SIG-M5 treated with dmso at 0.1 percent for 504 hours (cell line): ENCODE data around the gene TPSAB1.
"Not testable (repeated sequence)": the region's sequence is repeated elsewhere in the genome, so short reads cannot be mapped to it uniquely, and the experiment has no call there.

Source experiments
- DNase-seq: peaks from one replicate; lab custom pipeline; 2025; ENCODE audit not compliant: unreplicated experiment; lab: John Stamatoyannopoulos, UW

The TPSAB1 gene

DNA sequence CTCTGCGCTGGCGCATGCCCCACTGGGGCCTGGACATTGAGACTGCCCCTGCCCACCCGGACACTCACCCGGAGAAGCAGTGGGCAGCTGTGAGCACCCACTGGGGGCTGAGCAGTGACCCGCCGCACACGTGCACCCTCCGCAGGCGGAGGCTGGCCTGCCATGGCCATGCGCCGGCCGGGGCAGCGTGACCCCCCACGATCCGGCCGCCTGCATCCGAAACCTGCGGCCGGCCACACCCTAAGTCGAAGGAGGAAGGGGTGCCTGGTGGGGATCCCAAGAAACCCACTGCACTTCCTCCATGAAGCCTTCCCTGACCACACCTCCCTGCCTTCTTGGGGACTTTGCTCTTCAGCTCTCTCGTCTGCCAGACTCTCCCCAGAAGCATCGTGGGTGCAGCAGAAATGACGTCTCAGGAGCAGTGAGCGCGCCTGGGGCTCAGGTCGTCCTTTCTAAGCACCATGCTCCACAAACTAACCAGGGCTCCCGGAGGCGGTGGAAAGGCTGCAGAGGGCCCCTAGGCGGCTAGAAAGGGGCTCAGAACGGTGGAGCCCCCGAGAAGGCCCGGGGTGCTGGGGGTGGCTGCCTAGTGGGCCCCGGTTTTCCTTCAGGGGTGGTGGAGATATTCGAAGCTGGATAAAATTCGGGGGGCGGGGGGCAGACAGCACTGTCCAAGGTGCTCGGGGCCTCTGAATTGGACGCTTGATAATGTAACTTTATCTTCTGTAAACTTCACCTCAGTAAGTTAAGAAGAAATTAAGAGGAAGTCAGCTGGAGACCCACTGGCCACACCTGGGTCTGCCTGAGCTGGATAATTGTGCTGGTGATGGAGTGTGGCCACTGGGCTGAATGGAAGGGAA lies 16.9 kb upstream of the TPSAB1 start:
- DNase-seq: no peak

DNA sequence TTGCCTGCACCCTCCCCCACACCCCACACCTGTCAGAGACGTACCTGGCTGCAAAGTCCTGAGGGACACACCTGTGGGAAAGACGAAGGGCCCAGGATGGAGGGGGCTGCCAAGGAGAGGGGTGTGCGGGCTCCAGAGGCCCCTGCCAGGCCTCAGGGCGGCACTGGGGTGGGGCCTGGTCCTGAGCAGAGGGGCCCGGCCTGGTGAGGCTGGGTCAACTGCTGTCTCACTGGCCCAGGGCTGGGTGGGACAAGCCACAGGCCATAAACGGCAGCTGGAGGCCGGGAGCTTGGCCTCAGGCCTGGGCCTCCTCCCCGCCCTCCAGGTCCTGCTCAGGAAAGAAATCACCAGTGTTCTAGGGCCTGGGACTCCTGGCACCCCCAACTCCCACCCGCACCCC lies 15.9 kb upstream of the TPSAB1 start:
- no peak for DNase-seq

DNA sequence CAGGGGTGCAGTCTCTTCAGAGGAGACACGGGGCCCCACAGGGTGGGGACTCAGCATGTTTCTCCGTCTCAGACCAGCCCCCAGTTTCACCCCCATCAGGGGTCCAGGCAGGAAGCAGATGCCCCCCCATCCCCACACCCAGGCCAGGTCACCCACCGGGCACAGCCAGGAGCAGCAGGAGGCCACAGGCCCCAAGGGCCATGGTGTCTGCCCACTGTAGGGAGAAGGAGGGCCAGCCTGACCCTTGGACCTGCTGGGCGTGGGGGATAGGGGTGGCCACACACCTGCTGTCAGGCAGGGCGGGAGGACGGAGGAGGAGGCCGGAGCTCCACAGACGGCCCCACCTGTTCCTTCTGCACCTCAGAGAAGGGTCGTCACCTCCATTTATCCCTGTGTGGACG lies 15.5 kb upstream of the TPSAB1 start, which contains the start of gene TPSG1:
TPSG1 (minus strand) TSS at position 218 of the 401 bp plus-strand sequence; CDS start at position 202, 16 bp downstream.
- DNase-seq: no peak

DNA sequence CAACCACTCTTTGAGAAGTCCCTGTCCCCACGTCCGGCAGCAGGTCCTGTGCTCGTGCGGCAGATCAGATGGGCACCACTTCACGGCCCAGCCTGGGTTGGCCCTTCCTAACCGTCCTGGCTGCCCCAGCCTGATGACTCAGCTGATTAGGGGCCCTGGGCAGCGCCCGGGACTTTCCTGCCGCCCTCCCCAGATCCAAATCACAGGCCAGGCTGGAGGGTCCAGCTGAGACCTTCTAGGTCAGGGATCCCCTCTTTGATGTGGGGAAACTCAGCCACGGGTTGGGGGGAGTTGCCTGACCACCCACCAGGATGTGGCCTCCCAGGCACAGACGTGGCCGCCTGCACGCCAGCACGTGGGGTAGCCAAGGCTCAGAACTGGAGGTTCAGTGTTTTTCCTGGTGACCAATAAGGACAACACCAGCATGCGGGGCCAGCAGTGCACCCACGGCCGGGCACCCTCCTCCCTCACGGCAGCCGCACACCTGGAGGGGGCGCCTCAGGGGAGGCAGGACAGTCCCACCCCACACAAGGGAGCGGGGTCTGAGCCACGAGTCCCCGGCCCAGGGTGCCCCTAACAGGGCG lies 14.7 kb upstream of the TPSAB1 start:
- not testable (repeated sequence) for DNase-seq

DNA sequence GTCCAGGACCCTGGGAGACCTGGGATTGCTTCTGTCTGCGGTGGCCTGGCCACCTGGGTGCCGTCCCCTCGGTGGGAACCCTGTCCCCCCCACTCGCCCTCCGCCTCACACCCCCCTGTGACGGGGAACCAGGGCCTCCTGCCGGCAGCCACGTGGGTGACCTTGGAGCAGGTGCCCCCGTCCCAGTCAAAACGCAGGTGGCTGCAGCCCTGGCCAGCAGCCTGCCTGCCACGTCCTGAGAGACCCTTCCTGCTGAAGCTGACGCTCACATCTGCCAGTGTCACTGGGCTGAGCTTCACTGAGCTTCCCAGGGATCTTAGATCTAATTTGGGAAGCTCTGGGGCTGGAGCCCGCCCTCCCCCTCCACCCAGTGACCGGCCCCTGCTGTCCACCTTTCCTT lies 13.8 kb upstream of the TPSAB1 start:
- DNase-seq: not testable (repeated sequence)

DNA sequence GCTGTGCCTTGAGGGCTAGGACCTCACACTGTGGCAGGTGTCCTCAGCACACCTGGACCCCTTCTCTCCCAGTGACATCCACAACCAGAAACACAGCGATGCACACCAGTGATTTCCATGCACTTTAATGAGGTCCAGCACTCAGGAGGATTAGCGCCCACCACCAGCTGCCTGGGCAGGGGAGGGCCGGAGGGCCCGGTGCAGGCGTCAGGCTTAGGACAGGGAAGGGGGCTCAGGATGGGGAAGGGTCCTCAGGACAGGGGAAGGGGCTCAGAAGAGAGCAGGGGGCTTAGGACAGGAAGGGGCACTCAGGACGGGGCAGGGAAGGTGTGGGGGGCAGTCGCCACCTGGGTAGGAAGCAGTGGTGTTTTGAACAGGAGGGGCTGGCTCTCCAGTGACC lies 12.3 kb upstream of the TPSAB1 start:
- DNase-seq: not testable (repeated sequence)

DNA sequence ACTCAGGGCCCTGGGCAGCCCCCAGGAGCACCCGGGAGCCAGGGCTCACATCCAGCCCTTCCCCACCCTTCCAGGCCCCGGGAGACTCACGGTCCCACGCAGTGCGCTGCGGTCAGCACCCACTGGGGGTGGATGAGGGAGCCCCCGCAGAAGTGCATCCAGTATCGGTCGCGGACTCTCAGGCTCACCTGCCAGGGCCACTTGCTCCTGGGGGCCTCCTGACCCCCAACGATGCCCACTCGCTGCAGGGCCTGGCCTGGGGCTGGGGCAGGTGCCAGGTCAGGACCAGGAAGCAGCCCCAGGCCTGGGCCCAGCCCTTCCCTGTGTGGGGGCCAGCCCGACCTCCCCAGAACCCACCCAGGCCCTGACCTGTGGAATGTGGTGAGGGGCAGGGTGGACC lies 11.0 kb upstream of the TPSAB1 start:
- DNase-seq: not testable (repeated sequence)

DNA sequence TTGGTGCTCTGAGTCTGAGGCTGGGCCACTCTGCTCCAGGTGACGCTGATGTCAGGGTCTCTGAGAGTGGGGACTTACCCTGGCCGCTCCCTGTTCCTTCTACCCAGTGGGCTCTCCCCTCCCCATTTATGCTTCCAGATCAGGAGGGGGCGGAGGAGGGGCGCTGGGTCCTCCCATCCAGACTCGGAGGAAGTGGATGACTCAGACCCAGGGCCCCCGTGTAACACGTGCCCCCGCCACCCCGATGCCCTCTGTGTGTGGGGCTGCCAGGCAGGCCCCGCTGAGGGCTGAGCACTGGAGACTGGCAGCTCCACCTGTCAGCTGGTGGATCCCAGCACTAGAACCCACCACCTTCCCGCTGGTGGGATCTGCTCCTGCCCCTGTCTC lies 10.4 kb upstream of the TPSAB1 start, which contains the start of gene TPSB2:
TPSB2 (minus strand) TSS at position 101 of the 387 bp plus-strand sequence. CDS start 233 bp downstream, outside the sequence.
- not testable (repeated sequence) for DNase-seq

DNA sequence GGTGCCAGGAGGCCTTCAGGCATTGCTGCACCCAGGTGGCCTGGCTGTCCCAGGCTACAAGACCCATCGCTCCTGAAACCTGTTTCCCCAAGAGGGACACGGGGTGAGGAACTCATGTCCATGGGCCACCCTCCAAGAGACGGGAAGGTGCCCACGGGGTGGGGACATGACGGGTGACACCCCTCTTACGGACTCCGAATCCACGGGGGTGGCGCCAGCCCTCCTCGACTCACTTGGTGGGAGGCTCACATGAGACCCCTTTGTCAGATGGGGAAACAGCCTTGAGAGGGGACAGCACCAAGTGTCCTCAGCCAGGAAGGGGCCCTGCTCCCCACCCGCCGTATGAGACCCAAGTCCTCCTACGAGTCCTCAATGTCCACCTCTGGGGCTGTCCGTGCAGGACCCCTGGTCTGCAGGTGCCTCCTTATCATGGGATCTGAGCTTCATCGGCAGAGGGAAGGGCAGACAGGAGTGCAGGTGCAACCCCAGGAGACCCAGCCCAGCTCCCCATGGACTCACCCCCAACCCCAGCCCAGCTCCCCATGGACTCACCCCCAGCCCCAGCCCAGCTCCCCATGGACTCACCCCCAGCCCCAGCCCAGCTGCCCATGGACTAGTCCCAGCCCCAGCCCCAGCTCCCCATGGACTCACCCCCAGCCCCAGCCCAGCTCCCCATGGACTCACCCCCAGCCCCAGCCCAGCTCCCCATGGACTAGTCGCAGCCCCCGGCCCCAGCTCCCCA lies 9.9 kb upstream of the TPSAB1 start:
- not testable (repeated sequence) for DNase-seq

DNA sequence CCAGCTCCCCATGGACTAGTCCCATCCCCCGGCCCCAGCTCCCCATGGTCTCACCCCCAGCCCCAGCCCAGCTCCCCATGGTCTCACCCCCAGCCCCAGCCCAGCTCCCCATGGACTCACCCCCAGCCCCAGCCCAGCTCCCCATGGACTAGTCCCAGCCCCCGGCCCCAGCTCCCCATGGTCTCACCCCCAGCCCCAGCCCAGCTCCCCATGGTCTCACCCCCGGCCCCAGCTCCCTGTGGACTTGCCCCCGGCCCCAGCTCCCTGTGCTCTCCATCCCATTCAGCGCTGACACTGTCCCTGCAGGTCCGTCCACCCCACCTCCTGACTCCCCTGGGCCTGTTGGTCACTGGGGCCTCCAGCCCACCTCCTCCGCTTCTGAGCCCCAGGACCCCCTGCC lies 9.2 kb upstream of the TPSAB1 start:
- not testable (repeated sequence) for DNase-seq

DNA sequence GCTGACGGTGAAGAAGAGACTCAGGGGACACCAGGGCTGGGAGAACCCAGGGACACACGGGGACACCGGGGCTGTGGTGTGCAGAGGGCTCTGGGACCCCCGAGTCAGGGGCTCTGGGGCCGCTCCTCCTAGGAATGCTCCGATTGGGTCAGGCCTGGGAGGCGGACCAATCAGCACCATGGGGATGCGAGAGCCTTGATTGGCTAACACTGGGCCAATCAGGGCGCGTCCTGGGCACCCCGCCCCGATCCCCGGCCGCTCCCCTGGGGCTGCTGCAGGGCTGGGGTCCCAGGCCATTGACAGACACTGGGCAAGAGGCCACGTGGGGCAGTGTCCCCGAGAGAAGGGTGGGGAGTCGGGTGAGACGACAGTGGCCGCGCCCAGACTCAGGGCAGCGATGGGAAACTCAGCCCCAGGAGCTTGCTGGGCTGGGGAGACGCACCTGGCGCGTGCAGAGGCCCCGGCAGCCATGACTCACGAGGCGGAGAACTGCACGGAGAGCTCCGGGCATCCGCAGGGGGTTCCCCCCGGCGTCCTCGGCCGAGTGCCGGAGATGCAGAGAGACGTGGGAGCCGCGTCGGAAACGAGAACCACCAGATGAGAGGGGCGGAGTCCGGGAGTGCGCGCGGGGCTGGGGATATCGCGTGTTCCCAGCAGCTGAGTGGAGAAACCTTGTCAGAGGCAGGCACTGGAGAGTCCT lies 8.3 kb upstream of the TPSAB1 start:
- not testable (repeated sequence) for DNase-seq

DNA sequence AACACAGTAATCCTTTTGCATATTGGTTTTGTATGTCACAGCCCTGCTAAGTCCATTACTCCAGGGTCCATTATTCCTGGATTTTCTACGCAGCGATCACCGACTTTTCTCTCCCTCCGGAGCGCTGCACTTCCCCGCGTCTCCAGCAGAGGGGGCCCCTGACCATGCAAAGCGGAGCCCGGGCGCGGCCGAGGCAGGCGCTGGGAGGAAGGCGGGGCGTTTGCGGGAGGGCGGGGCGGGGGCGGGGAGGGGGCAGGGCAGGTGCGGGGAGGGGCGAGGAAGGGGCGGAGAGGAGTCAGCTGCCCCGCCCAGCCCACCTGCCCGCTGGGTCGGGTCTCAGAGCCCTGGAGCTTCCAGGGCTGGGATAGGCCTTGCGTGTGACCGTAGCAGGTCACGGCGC lies 3.8 kb upstream of the TPSAB1 start:
- DNase-seq: not testable (repeated sequence)

DNA sequence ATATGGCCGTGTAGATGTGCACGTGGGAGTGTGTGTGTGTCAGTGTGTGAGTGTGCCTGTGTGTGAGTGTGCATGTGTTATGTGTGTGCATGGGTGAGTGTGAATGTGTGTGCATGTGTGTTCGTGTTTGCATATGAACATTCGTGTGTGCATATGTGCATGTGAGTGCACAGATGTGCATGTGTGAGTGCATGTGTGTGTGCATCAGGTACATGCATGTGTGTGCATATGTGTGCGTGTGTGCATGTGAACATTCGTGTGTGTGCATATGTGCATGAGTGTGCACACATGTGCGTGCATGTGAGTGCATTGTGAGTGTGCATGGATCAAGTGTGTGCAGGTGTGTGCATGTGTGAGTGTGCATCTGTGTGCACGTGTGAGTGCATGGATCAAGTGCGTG lies 2.5 kb upstream of the TPSAB1 start:
- no peak for DNase-seq

DNA sequence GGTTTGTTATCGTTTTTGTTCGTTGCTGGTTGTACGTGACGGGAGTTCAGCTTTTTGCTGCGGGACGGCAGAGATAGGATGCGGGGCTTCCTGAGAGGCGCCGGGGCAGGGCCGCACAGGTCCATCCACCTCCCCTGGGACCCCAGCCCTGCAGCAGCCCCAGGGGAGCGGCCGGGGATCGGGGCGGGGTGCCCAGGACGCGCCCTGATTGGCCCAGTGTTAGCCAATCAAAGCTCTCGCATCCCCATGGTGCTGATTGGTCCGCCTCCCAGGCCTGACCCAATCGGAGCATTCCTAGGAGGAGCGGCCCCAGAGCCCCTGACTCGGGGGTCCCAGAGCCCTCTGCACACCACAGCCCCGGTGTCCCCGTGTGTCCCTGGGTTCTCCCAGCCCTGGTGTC lies 1.6 kb upstream of the TPSAB1 start:
- not testable (repeated sequence) for DNase-seq

DNA sequence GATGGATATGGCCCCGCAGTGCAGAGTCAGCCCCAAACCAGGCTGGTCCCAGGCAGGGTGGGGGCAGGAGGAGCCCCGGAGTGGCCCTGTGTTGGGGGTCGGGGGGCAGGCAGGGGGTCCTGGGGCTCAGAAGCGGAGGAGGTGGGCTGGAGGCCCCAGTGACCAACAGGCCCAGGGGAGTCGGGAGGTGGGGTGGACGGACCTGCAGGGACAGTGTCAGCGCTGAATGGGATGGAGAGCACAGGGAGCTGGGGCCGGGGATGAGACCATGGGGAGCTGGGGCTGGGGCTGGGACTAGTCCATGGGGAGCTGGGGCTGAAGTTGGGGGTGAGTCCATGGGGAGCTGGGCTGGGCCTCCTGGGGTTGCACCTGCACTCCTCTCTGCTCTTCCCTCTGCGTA lies 930 bp upstream of the TPSAB1 start:
- not testable (repeated sequence) for DNase-seq

DNA sequence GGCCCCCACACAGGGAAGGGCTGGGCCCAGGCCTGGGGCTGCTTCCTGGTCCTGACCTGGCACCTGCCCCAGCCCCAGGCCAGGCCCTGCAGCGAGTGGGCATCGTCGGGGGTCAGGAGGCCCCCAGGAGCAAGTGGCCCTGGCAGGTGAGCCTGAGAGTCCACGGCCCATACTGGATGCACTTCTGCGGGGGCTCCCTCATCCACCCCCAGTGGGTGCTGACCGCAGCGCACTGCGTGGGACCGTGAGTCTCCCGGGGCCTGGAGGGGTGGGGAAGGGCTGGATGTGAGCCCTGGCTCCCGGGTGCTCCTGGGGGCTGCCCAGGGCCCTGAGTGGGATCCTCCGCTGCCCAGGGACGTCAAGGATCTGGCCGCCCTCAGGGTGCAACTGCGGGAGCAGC lies 576 bp downstream of the TPSAB1 start:
- DNase-seq: not testable (repeated sequence)

DNA sequence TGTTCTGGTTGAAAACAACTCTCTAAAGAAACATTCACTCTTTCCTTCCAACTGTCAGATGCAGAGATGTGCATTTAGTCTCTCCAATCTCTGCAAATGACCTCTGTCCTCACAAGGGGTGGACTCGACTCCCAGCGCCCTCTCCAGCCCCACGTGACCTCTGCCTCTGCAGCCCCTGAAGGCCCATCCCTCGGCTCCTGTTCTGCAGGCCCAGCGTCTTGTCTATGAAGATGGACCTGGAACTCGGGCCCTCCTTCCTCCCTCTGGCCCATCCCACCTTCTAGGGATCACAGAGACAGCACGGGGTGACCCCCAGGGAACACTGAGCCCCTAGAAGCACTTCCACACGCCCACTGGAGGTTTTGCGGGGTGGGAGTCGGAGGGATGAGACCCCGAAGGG lies 2.9 kb downstream of the TPSAB1 start:
- DNase-seq: not testable (repeated sequence)

DNA sequence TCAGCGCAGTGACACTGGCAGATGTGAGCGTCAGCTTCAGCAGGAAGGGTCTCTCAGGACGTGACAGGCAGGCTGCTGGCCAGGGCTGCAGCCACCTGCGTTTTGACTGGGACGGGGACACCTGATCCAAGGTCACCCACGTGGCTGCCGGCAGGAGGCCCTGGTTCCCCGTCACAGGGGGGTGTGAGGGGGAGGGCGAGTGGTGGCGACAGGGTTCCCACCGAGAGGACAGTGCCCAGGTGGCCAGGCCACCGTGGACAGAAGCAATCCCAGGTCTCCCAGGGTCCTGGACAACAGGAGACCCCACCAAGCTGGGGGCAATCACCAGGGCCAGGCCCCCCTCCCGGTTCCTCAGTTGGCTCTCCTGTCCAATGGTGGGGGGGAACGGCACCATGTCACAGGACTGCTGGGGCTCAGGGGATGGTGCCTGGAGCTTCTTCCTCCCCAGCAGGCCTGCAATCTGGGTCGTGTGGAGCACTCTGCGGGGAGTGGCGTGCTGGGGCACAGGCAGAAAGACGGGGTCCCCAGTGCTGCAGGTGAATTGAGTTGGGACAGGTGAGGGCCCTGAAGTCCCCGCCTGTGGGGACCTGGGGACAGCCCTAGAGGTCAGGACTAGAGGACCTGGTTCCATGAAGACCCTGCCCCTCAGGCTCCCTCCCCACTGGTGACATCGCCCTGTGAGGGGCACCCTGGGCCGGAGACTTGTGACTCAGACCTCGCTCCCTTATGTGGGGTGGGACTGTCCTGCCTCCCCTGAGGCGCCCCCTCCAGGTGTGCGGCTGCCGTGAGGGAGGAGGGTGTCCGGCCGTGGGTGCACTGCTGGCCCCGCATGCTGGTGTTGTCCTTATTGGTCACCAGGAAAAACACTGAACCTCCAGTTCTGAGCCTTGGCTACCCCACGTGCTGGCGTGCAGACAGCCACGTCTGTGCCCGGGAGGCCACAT lies 3.7 kb downstream of the TPSAB1 start:
- DNase-seq: not testable (repeated sequence)

DNA sequence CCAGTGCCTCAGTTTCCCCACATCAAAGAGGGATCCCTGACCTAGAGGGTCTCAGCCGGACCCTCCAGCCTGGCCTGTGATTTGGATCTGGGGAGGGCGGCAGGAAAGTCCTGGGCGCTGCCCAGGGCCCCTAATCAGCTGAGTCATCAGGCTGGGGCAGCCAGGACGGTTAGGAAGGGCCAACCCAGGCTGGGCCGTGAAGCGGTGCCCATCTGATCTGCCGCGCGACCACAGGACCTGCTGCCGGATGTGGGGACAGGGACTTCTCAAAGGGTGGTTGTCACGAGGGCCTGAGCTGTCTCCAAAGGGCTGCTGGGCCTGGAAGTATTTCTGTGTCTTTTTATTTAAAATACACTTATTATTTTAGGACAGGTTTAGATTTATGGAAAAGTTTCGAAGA lies 4.4 kb downstream of the TPSAB1 start:
- DNase-seq: no peak
